IMR-90 (cell line): ENCODE results near the gene PDGFA. TPM values are rescaled to one million over a fixed set of nuclear protein-coding genes. Genes with fewer than 3 reads are reported as not detected.

Experiments
- ATAC-seq: fragments of 200-7000 bp; cut with Tn5 transposase; 2 replicates; pipeline ENCODE4 v1.9.1; 2020; ENCODE audit warnings: low read depth, mild to moderate bottlenecking, moderate library complexity
- BruUV-seq: library from RNA; stranded (reverse); fragments of 400-500 nt; replicated peaks from 2 replicates; lab custom pipeline; 2021; lab: Mats Ljungman, UMichigan
- CTCF ChIA-PET: fragments of 300-600 bp; formaldehyde crosslinking; extraction: SDS; loops from one replicate; lab custom pipeline; 2021; ENCODE audit warnings: antibody characterized with exemption; lab: Yijun Ruan, JAX
- POLR2A ChIA-PET: fragments of 300-600 bp; sonication (Branson Sonifier 250); formaldehyde crosslinking; loops from one replicate; lab custom pipeline; 2022; ENCODE audit warnings: antibody characterized with exemption; ENCODE audit not compliant: unreplicated experiment; lab: Charles Lee
- DNase-seq: peaks from one replicate; pipeline ENCODE4 v3.0.0; 2013
- H2AFZ ChIP-seq: replicated peaks from 2 replicates; pipeline ENCODE3; 2013; ENCODE audit warnings: low read length, mild to moderate bottlenecking; ENCODE audit not compliant: poor library complexity
- H2AK5ac ChIP-seq: 2 replicates; pipeline ENCODE4 v1.6.1; 2013; ENCODE audit warnings: low read depth, low read length, inconsistent platforms
- H2AK9ac ChIP-seq: replicated peaks from 2 replicates; pipeline ENCODE3; 2013; ENCODE audit warnings: mild to moderate bottlenecking, low read depth, low read length, moderate library complexity; ENCODE audit not compliant: poor library complexity
- H2BK120ac ChIP-seq: 2 replicates; pipeline ENCODE4 v1.6.1; 2013; ENCODE audit warnings: low read depth, low read length, inconsistent platforms
- H2BK15ac ChIP-seq: 3 replicates; pipeline ENCODE4 v1.6.1; 2013; ENCODE audit warnings: low read depth, low read length, inconsistent platforms
- H2BK20ac ChIP-seq: 2 replicates; pipeline ENCODE4 v1.6.1; 2013; ENCODE audit warnings: low read depth, mild to moderate bottlenecking, inconsistent platforms, low read length, moderate library complexity
- H2BK5ac ChIP-seq: 2 replicates; pipeline ENCODE4 v1.6.1; 2013; ENCODE audit warnings: mild to moderate bottlenecking, low read depth, low read length, inconsistent platforms; ENCODE audit not compliant: poor library complexity, severe bottlenecking
- H3K14ac ChIP-seq: replicated peaks from 2 replicates; pipeline ENCODE4 v1.6.1; 2013; ENCODE audit warnings: low read depth, low read length, inconsistent platforms
- H3K18ac ChIP-seq: 2 replicates; pipeline ENCODE4 v1.6.1; 2013; ENCODE audit warnings: low read depth, low read length, control low read depth
- H3K23ac ChIP-seq: 2 replicates; pipeline ENCODE4 v1.6.1; 2013; ENCODE audit warnings: low read depth, low read length, inconsistent platforms
- H3K27ac ChIP-seq: 2 replicates; pipeline ENCODE4 v1.5.1; 2013; ENCODE audit warnings: mild to moderate bottlenecking, control low read depth, low read length; ENCODE audit not compliant: insufficient read depth
- H3K27me3 ChIP-seq: 2 replicates; pipeline ENCODE4 v1.6.1; 2013; ENCODE audit warnings: low read length; ENCODE audit not compliant: control insufficient read depth, insufficient read depth
- H3K36me3 ChIP-seq: 2 replicates; pipeline ENCODE4 v1.6.1; 2013; ENCODE audit warnings: low read length, mixed read lengths; ENCODE audit not compliant: control insufficient read depth, insufficient read depth
- H3K4ac ChIP-seq: 2 replicates; pipeline ENCODE4 v1.6.1; 2013; ENCODE audit warnings: low read depth, low read length, inconsistent platforms
- H3K4me1 ChIP-seq: 2 replicates; pipeline ENCODE4 v1.6.1; 2013; ENCODE audit warnings: low read length, mixed read lengths; ENCODE audit not compliant: control insufficient read depth, insufficient read depth
- H3K4me2 ChIP-seq: 2 replicates; pipeline ENCODE4 v1.6.1; 2013; ENCODE audit warnings: low read depth, mild to moderate bottlenecking, control low read depth, low read length, moderate library complexity
- H3K4me3 ChIP-seq: 2 replicates; pipeline ENCODE4 v1.5.1; 2013; ENCODE audit warnings: low read depth, mild to moderate bottlenecking, control low read depth, low read length, moderate library complexity; ENCODE audit not compliant: insufficient read depth
- H3K56ac ChIP-seq: 2 replicates; pipeline ENCODE4 v1.6.1; 2013; ENCODE audit warnings: low read length, inconsistent platforms; ENCODE audit not compliant: insufficient read depth; ENCODE audit errors: extremely low read depth
- H3K79me1 ChIP-seq, 2 experiments: 2 replicates each; pipeline ENCODE4 v1.6.1; 2013; ENCODE audit warnings: low read length in 2 of 2, inconsistent platforms in 1 of 2, low read depth in 1 of 2
- H3K9ac ChIP-seq: 2 replicates; pipeline ENCODE4 v1.6.1; 2013; ENCODE audit warnings: low read depth, low read length, control low read depth
- H3K9me1 ChIP-seq: 2 replicates; pipeline ENCODE4 v1.6.1; 2013; ENCODE audit warnings: low read length, inconsistent platforms; ENCODE audit not compliant: insufficient read depth
- H3K9me3 ChIP-seq: 2 replicates; pipeline ENCODE4 v1.6.1; 2013; ENCODE audit warnings: low read length; ENCODE audit not compliant: control insufficient read depth, insufficient read depth
- H4K20me1 ChIP-seq: 2 replicates; pipeline ENCODE4 v1.6.1; 2013; ENCODE audit warnings: low read length, inconsistent platforms; ENCODE audit not compliant: insufficient read depth
- H4K5ac ChIP-seq: 2 replicates; pipeline ENCODE4 v1.6.1; 2013; ENCODE audit warnings: mild to moderate bottlenecking, low read depth, low read length, control low read depth
- H4K8ac ChIP-seq, 2 experiments: 2 replicates each; pipeline ENCODE4 v1.6.1; 2013; ENCODE audit warnings: low read depth in 2 of 2, low read length in 2 of 2, control low read depth in 1 of 2, inconsistent platforms in 1 of 2
- H4K91ac ChIP-seq: 2 replicates; pipeline ENCODE4 v1.6.1; 2013; ENCODE audit warnings: low read depth, low read length, inconsistent platforms; ENCODE audit not compliant: insufficient read depth
- BHLHE40 ChIP-seq: fragments of 150-350 bp; IDR thresholded peaks from 2 replicates; pipeline ENCODE4 v1.6.1; 2016; ENCODE audit warnings: mild to moderate bottlenecking, low read depth, low read length
- CEBPB ChIP-seq: IDR thresholded peaks from 2 replicates; pipeline ENCODE4 v1.6.1; 2012; ENCODE audit warnings: low read depth, low read length, improper control_type of control experiment
- CHD1 ChIP-seq: IDR thresholded peaks from 2 replicates; pipeline ENCODE4 v1.6.1; 2012; ENCODE audit warnings: low read depth, low read length, improper control_type of control experiment
- FOS ChIP-seq: fragments of 150-350 bp; IDR thresholded peaks from 2 replicates; pipeline ENCODE4 v1.6.1; 2016; ENCODE audit warnings: low read depth, low read length
- MAFK ChIP-seq: IDR thresholded peaks from 2 replicates; pipeline ENCODE4 v1.6.1; 2012; ENCODE audit warnings: low read depth, low read length, improper control_type of control experiment
- MAZ ChIP-seq: IDR thresholded peaks from 2 replicates; pipeline ENCODE4 v1.6.1; 2012; ENCODE audit warnings: low read depth, mild to moderate bottlenecking, low read length, improper control_type of control experiment, moderate library complexity, borderline replicate concordance
- MXI1 ChIP-seq: IDR thresholded peaks from 2 replicates; pipeline ENCODE4 v1.6.1; 2012; ENCODE audit warnings: low read depth, mild to moderate bottlenecking, low read length, moderate library complexity, borderline replicate concordance
- NFE2L2 ChIP-seq: fragments of 150-350 bp; IDR thresholded peaks from 2 replicates; pipeline ENCODE4 v1.6.1; 2016; ENCODE audit warnings: low read depth, mild to moderate bottlenecking, low read length
- POLR2A ChIP-seq: IDR thresholded peaks from 2 replicates; pipeline ENCODE4 v1.6.1; 2012; ENCODE audit warnings: mild to moderate bottlenecking, low read depth, low read length
- RAD21 ChIP-seq: IDR thresholded peaks from 2 replicates; pipeline ENCODE4 v1.6.1; 2012; ENCODE audit warnings: low read length, improper control_type of control experiment
- RCOR1 ChIP-seq: IDR thresholded peaks from 2 replicates; pipeline ENCODE4 v1.6.1; 2012; ENCODE audit warnings: mild to moderate bottlenecking, low read length, improper control_type of control experiment; ENCODE audit not compliant: insufficient replicate concordance
- RFX5 ChIP-seq: IDR thresholded peaks from 2 replicates; pipeline ENCODE4 v1.8.0; 2012; ENCODE audit warnings: low read depth, mild to moderate bottlenecking, low read length, moderate library complexity
- SMC3 ChIP-seq: fragments of 150-350 bp; IDR thresholded peaks from 2 replicates; pipeline ENCODE4 v1.6.1; 2016; ENCODE audit warnings: low read depth, mild to moderate bottlenecking, antibody characterized with exemption, low read length, moderate library complexity
- WGBS, 2 experiments: methylation state at CpG; one replicate each; pipeline versions ENCODE4 v1.1.5 to v1.1.7; 2013; ENCODE audit warnings: missing lambda C conversion rate in 2 of 2; ENCODE audit not compliant: insufficient read length in 1 of 2; ENCODE audit errors: extremely low coverage in 2 of 2; 5-methylcytosine and 5-hydroxymethylcytosine counted together
- dilution Hi-C: fragments of 300-500 bp; cut with HindIII; formaldehyde crosslinking; loops from one replicate; pipeline ENCODE4 v1.14.3; 2018; ENCODE audit warnings: low sequenced_read_pairs; ENCODE audit not compliant: unreplicated experiment
- in situ Hi-C: fragments of 300-500 bp; cut with MboI; formaldehyde crosslinking; loops from 3 replicates; pipeline ENCODE4 v1.14.3; 2019; ENCODE audit warnings: low sequenced_read_pairs, inconsistent platforms, mixed read lengths
- intact Hi-C: fragments of 100-400 bp; cut with micrococcal nuclease; formaldehyde crosslinking; loops from 2 replicates; pipeline ENCODE4 v1.10.0; 2022
- polyA plus RNA-seq, 3 experiments: library from polyadenylated mRNA; depleted of rRNA; stranded (reverse); fragments of >200 nt; gene quantifications; 2 replicates each; pipeline ENCODE4 v1.2.3, GENCODE V29; 2012; ENCODE audit warnings: low replicate concordance in 1 of 3
- total RNA-seq: library from RNA; depleted of rRNA; stranded (reverse); fragments of >200 nt; gene quantifications from 2 replicates; pipeline ENCODE4 v1.2.3, GENCODE V29; 2012
- TF ChIP-seq, protein P1 (sequence below): conservative IDR thresholded peaks from 2 replicates; pipeline ENCODE4 v1.5.1; 2012; ENCODE audit warnings: mild to moderate bottlenecking, low read depth, low read length, improper control_type of control experiment
- TF ChIP-seq, protein P2 (sequence below): fragments of 150-350 bp; IDR thresholded peaks from 2 replicates; pipeline ENCODE4 v1.6.1; 2017; ENCODE audit warnings: mild to moderate bottlenecking, antibody characterized with exemption, low read length, low read depth
- TF ChIP-seq, protein P3 (sequence below): fragments of 150-350 bp; IDR thresholded peaks from 2 replicates; pipeline ENCODE4 v1.6.1; 2016; ENCODE audit warnings: low read depth, mild to moderate bottlenecking, low read length, moderate library complexity, borderline replicate concordance

PDGFA gene
- total and polyA plus RNA-seq, 2 of the 4 experiments (the other 2 are of a cell fraction) = 3.3 to 3.8 TPM

DNA sequence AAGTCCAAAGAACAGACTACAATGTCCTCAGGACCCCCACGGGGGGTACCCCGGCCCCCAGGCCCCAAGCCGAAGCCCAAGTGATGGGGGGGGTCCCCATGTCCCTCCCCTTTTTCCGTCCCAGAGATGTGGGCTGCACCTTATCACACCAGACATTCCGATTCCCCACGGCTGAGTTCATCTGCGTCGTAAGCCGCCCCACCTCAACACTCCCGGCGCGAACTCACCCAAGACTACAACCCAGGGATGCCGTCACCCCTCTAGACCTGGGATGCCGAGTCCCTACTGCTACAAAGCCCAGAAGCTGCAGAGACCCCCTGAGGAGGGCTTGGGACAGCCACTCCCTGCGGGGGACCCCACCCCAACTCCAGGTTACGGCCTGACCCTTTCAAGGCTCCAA lies 14.5 kb downstream of the PDGFA start:
- peaks cover 3% of the 10 kb centered on the region; the same call in 1 of the 2 replicates for H3K36me3 ChIP-seq
- H3K14ac ChIP-seq = no peak overlapping the region
- no peak overlapping the region for H3K27ac ChIP-seq
- DNase-seq (no peak), ATAC-seq (no peak)
- no peak overlapping the region for H2AFZ ChIP-seq
- no peak overlapping the region for H3K9ac ChIP-seq
- no peak overlapping the region for H2BK20ac ChIP-seq
- in situ Hi-C loops = no loop called here
- H3K56ac ChIP-seq = no peak overlapping the region
- WGBS, 2 experiments = 91% methylated on average over 5 of the region's 16 CpGs; no CpG with 5 or more reads in 1 of the 2 experiments
- no peak overlapping the region for H3K18ac ChIP-seq
- dilution Hi-C loops = no loop called here
- TF ChIP-seq MAZ = no peak
- no peak for TF ChIP-seq RAD21
- TF ChIP-seq, protein P1, sequence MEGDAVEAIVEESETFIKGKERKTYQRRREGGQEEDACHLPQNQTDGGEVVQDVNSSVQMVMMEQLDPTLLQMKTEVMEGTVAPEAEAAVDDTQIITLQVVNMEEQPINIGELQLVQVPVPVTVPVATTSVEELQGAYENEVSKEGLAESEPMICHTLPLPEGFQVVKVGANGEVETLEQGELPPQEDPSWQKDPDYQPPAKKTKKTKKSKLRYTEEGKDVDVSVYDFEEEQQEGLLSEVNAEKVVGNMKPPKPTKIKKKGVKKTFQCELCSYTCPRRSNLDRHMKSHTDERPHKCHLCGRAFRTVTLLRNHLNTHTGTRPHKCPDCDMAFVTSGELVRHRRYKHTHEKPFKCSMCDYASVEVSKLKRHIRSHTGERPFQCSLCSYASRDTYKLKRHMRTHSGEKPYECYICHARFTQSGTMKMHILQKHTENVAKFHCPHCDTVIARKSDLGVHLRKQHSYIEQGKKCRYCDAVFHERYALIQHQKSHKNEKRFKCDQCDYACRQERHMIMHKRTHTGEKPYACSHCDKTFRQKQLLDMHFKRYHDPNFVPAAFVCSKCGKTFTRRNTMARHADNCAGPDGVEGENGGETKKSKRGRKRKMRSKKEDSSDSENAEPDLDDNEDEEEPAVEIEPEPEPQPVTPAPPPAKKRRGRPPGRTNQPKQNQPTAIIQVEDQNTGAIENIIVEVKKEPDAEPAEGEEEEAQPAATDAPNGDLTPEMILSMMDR = no peak
- TF ChIP-seq RCOR1 = no peak
- no peak for TF ChIP-seq SMC3
- TF ChIP-seq CHD1 = no peak
- no peak for TF ChIP-seq NFE2L2
- TF ChIP-seq, protein P2, sequence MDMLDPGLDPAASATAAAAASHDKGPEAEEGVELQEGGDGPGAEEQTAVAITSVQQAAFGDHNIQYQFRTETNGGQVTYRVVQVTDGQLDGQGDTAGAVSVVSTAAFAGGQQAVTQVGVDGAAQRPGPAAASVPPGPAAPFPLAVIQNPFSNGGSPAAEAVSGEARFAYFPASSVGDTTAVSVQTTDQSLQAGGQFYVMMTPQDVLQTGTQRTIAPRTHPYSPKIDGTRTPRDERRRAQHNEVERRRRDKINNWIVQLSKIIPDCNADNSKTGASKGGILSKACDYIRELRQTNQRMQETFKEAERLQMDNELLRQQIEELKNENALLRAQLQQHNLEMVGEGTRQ = no peak
- no peak for TF ChIP-seq MXI1
- TF ChIP-seq CEBPB = no peak
- TF ChIP-seq FOS = no peak
- TF ChIP-seq MAFK = no peak
- TF ChIP-seq POLR2A = no peak
- TF ChIP-seq BHLHE40 = no peak
- TF ChIP-seq RFX5 = no peak
- TF ChIP-seq, protein P3, sequence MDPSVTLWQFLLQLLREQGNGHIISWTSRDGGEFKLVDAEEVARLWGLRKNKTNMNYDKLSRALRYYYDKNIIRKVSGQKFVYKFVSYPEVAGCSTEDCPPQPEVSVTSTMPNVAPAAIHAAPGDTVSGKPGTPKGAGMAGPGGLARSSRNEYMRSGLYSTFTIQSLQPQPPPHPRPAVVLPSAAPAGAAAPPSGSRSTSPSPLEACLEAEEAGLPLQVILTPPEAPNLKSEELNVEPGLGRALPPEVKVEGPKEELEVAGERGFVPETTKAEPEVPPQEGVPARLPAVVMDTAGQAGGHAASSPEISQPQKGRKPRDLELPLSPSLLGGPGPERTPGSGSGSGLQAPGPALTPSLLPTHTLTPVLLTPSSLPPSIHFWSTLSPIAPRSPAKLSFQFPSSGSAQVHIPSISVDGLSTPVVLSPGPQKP = no peak
- CTCF ChIA-PET = no interaction called here
- H4K20me1 ChIP-seq = no peaks in the 10 kb centered on the region; the same call in 1 of the 2 replicates
- H3K4me2 ChIP-seq = no peak overlapping the region
- H3K9me1 ChIP-seq = no peaks in the 10 kb centered on the region
- POLR2A ChIA-PET = no interaction called here
- H2BK5ac ChIP-seq = no peak overlapping the region
- H3K23ac ChIP-seq = no peak overlapping the region
- no peak overlapping the region for H2BK15ac ChIP-seq
- no peak overlapping the region for H3K4ac ChIP-seq
- H2BK120ac ChIP-seq = no peak overlapping the region
- no TSS peak for BruUV-seq
- H3K9me3 ChIP-seq = no peaks in the 10 kb centered on the region
- no peak overlapping the region for H4K91ac ChIP-seq
- H2AK9ac ChIP-seq = peak overlapping the region; percentile 52
- no peak overlapping the region for H3K4me3 ChIP-seq
- intact Hi-C loops = no loop called here
- H4K5ac ChIP-seq = no peak overlapping the region
- H2AK5ac ChIP-seq = no peak overlapping the region
- no peaks in the 10 kb centered on the region; a peak in 1 of 4 replicates for H3K79me1 ChIP-seq
- H3K4me1 ChIP-seq = no peaks in the 10 kb centered on the region
- H3K27me3 ChIP-seq = no peaks in the 10 kb centered on the region
- H4K8ac ChIP-seq = no peak overlapping the region
